HAP-1 (cell line): ENCODE data around the gene NAB2.
A peak's percentile ranks its signal among the peaks of the same experiment; 100 is the strongest.

Source experiments
- DNase-seq, 2 experiments: peaks; one replicate each; pipeline ENCODE4 v3.0.0-alpha.2; 2016 to 2020; ENCODE audit warnings: low spot score in 2 of 2
- H3K27me3 ChIP-seq: fragments of 250-450 bp; sonication (Bioruptor Pico); 2 replicates; pipeline ENCODE4 v1.5.1; 2020; ENCODE audit warnings: low read depth, mild to moderate bottlenecking, moderate library complexity
- H3K36me3 ChIP-seq: fragments of 250-450 bp; sonication (Bioruptor Pico); replicated peaks from 2 replicates; pipeline ENCODE4 v1.5.1; 2020; ENCODE audit warnings: mild to moderate bottlenecking
- H3K4me1 ChIP-seq: fragments of 250-450 bp; sonication (Bioruptor Pico); 2 replicates; pipeline ENCODE4 v1.5.1; 2020; ENCODE audit warnings: mild to moderate bottlenecking
- H3K4me3 ChIP-seq: fragments of 250-450 bp; sonication (Bioruptor Pico); 2 replicates; pipeline ENCODE4 v1.5.1; 2020; ENCODE audit warnings: mild to moderate bottlenecking, moderate library complexity
- H3K9me3 ChIP-seq: fragments of 250-450 bp; sonication (Bioruptor Pico); 2 replicates; pipeline ENCODE4 v1.5.1; 2020; ENCODE audit warnings: mild to moderate bottlenecking, moderate library complexity
- in situ Hi-C: fragments of 300-500 bp; cut with MboI; formaldehyde crosslinking; loops from 3 replicates; pipeline ENCODE4 v1.14.3; 2020; ENCODE audit warnings: low sequenced_read_pairs, inconsistent platforms, mixed read lengths

Gene NAB2

GRCh38 chr12:57088354-57089270, at the start of gene NAB2:
TSS of gene NAB2 (plus strand) at chr12:57089114. CDS start at chr12:57089272, 158 bp downstream.
- DNase-seq = peak; percentile 88 to 97
- in situ Hi-C loops = no loop called here
- Histone ChIP-seq H3K4me1 (peaks cover 18% of the 10 kb centered on the region), H3K36me3 (peaks cover 15% of the 10 kb centered on the region), H3K9me3 (no peaks in the 10 kb centered on the region), H3K27me3 (no peaks in the 10 kb centered on the region), H3K4me3 (peak within 1 kb of the TSS; percentile 69)

DNA sequence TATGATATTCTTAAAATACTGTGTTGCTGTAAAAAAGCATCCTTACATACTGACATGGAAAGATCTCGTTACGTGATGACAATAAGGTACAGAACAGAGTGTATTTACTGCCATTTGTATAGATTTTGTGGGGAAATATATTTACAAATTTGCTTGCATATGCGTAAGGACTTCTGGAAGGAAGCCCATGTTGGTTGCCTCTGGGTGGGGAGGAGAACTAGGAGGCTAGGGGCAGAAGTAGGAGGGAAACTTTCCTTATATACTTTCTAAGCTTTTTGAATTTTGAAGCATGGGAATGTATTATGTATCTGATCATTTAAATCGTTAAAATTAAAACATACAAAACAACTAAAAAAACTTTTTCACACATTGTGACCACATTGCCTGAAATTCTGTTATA, 48.7 kb upstream of the NAB2 start:
- no peaks in the 10 kb centered on the region for H3K9me3 ChIP-seq
- no peak for DNase-seq
- no peak overlapping the region for H3K4me3 ChIP-seq
- H3K4me1 ChIP-seq = no peaks in the 10 kb centered on the region
- H3K36me3 ChIP-seq = no peaks in the 10 kb centered on the region
- H3K27me3 ChIP-seq = no peaks in the 10 kb centered on the region
- in situ Hi-C loops = no loop called here

DNA sequence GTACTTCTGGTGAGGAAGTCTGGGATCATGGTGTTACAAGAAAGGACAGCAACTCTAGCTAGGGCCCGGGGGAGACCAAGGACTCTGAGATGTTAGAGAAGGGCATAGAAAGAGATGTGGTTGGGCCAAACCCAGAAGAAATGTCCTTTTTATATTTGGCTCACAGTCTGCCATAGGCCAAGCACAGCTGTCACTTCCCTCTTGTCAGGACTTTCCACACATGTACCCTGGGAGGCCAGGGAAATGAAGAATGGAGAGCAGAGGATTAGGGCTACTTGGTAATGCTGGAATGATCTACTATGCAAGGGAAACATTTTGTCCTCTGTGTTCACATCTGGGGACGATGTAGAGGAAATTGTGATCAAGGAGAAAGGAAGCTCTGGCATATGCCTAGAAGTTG, 48.2 kb upstream of the NAB2 start:
- H3K4me1 ChIP-seq = no peaks in the 10 kb centered on the region
- in situ Hi-C loops = no loop called here
- H3K27me3 ChIP-seq = peaks cover 3% of the 10 kb centered on the region; the same call in 1 of the 2 replicates

DNA sequence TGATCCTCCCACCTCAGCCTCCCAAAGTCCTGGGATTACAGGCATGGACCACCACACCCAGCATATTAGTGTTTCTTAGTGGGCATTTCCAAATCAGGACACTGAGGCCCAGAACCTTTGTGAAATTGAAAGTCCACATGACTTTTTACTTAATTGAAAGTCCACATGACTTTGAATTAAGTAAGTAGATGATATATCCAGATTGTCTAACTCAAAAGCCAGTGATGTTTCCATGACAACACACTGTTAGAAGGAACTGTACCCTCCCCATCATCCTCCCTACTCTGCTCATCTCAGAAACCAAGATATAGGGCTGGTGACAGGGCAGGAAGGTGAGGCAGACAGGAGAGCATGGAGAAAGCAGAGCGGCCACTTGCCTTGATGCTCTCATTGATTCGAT, 46.2 kb upstream of the NAB2 start:
- Histone ChIP-seq H3K4me3 (no peak overlapping the region), H3K36me3 (no peaks in the 10 kb centered on the region), H3K9me3 (no peaks in the 10 kb centered on the region), H3K27me3 (peaks cover 3% of the 10 kb centered on the region; the same call in 1 of the 2 replicates), H3K4me1 (no peaks in the 10 kb centered on the region)
- in situ Hi-C loops = no loop called here
- DNase-seq = no peak

More for the DNA sequence above, 48.2 kb upstream of the NAB2 start:
- Histone ChIP-seq H3K9me3 (no peaks in the 10 kb centered on the region), H3K36me3 (no peaks in the 10 kb centered on the region), H3K4me3 (no peak overlapping the region)
- no peak for DNase-seq

GRCh38 chr12:57044468-57044867, 44.4 kb upstream of the NAB2 start:
- no peak for DNase-seq
- Histone ChIP-seq H3K4me3 (no peak overlapping the region), H3K4me1 (no peaks in the 10 kb centered on the region), H3K9me3 (no peaks in the 10 kb centered on the region), H3K27me3 (peaks cover 3% of the 10 kb centered on the region; the same call in 1 of the 2 replicates), H3K36me3 (no peaks in the 10 kb centered on the region)
- in situ Hi-C loops = no loop called here

DNA sequence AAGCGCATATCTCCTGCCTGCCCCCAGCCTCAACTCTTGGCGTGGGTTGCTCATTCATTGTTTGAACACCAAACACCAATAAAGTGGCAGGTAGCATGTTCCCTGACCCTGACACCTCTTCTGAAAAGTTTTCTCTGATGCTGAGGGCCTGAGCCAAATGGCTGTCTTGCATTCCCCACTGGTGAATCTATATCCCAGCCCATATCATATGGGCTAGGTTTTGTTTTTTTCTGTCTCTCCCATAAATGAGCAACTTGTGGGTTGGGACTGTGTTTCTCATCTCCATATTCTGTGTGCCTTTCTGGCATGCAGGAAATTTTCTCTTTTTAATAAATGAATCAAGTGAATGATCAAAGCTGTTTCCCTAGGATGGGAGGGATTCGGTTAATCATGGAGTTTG, 44.0 kb upstream of the NAB2 start:
- in situ Hi-C loops = no loop called here
- Histone ChIP-seq H3K27me3 (peaks cover 3% of the 10 kb centered on the region; the same call in 1 of the 2 replicates), H3K4me1 (no peaks in the 10 kb centered on the region; the same call in 1 of the 2 replicates), H3K4me3 (no peak overlapping the region), H3K9me3 (no peaks in the 10 kb centered on the region), H3K36me3 (no peaks in the 10 kb centered on the region)
- no peak for DNase-seq

DNA sequence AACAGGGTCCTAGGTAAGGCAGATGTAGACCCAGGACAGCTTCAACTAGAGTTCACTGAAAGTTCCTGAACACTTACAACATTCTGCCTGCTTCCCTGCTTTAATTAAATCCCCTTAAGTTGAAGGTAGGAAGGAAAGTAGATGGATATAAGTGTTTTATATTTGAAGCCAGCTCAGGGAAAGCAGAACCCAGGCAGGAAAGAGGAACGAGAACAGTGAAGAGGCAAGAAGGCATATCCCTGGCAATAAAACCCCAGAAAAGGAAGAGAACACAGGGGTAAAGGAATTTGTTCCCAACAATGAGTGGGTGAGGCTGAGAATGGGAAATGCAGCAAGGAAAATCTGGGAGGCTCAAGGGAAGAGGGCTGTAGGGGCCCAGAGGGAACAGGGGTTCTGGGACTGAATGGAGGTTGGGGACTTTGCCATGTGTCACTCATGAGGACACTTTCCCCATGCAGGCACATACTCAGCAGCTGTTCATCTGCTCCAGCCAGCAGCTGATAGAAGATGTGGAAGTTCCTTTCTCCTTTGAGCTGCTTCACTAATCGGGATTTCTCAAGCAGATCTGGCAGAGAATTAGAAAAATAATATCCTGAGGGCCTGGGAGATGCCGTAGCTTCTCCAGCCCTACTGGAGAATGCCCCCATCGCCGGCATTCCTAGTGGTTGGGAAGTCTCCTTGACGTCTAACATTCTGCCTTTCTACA, 42.7 kb upstream of the NAB2 start:
- H3K4me3 ChIP-seq = no peak overlapping the region
- no peaks in the 10 kb centered on the region for H3K9me3 ChIP-seq
- in situ Hi-C loops = no loop called here
- no peak for DNase-seq
- no peaks in the 10 kb centered on the region for H3K36me3 ChIP-seq
- H3K27me3 ChIP-seq = peaks cover 3% of the 10 kb centered on the region; the same call in 1 of the 2 replicates
- H3K4me1 ChIP-seq = no peaks in the 10 kb centered on the region; the same call in 1 of the 2 replicates

DNA sequence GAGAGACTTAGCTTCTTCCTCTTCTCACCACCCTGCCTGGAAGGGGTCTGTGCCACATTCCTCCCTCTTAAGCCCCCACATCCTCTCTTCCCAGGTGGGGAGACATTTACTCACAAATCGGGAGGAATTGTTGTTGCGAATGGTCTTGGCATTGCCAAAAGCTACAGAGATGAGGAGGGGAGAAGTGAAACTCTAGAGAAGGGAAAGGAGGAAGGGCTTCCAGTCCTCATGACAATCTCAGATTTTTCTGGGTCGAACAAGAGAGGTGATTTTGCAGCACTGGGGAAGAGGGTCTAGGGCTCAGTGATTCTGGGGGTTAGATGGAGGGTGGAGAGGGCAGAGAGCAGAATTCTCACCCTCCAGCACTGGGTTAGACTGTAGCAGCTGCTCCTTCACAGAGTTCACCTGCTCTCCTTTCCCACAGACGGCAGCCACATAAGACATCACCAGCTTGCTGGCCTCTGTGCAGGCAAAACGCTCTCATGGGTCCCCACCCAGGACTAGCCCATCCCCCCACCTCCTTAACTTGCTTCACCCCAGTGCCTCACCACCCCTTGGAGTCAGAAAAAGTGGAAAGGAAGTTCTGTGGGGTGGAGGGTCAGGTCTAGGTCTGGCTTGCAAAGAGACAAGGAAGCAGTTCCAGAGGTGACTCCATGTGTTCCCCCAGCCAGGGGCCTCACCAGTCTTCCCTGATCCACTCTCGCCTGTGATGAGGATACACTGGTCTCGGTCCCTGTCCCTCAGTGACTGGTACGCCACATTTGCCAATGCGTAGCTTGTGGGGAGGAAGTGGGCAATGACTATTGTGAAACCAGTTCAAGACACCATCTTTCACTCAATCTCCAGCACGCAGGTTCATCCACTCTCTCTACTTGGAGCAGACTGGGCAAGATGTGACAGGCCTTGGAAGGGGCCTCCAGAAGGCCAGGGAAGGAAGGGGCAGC, 41.7 kb upstream of the NAB2 start:
- peaks cover 3% of the 10 kb centered on the region; the same call in 1 of the 2 replicates for H3K27me3 ChIP-seq
- H3K4me1 ChIP-seq = no peaks in the 10 kb centered on the region; the same call in 1 of the 2 replicates
- no peaks in the 10 kb centered on the region for H3K9me3 ChIP-seq
- H3K4me3 ChIP-seq = no peak overlapping the region
- no peak for DNase-seq
- in situ Hi-C loops = no loop called here
- no peaks in the 10 kb centered on the region for H3K36me3 ChIP-seq

- Histone ChIP-seq H3K36me3 (no peaks in the 10 kb centered on the region), H3K9me3 (no peaks in the 10 kb centered on the region), H3K4me1 (no peaks in the 10 kb centered on the region; the same call in 1 of the 2 replicates), H3K27me3 (peaks cover 3% of the 10 kb centered on the region; the same call in 1 of the 2 replicates), H3K4me3 (no peak overlapping the region)
- no peak for DNase-seq
- in situ Hi-C loops = no loop called here
These were observed 40.9 kb upstream of the NAB2 start for GRCh38 chr12:57047981-57048380.

GRCh38 chr12:57048423-57049118, 40.3 kb upstream of the NAB2 start:
- no peak for DNase-seq
- H3K27me3 ChIP-seq = peaks cover 3% of the 10 kb centered on the region; the same call in 1 of the 2 replicates
- 0 out of 2 replicates have a peak, but pooled peaks cover 1% of the 10 kb centered on the region for H3K9me3 ChIP-seq

GRCh38 chr12:57049119-57049446, 39.8 kb upstream of the NAB2 start:
- Histone ChIP-seq H3K4me1 (no peaks in the 10 kb centered on the region; the same call in 1 of the 2 replicates), H3K27me3 (peaks cover 3% of the 10 kb centered on the region; the same call in 1 of the 2 replicates), H3K9me3 (0 out of 2 replicates have a peak, but pooled peaks cover 3% of the 10 kb centered on the region), H3K36me3 (0 out of 2 replicates have a peak, but pooled peaks cover 3% of the 10 kb centered on the region), H3K4me3 (no peak overlapping the region)
- DNase-seq = no peak
- in situ Hi-C loops = no loop called here

More at GRCh38 chr12:57048423-57049118, 40.3 kb upstream of the NAB2 start:
- in situ Hi-C loops = no loop called here
- H3K4me3 ChIP-seq = no peak overlapping the region
- 0 out of 2 replicates have a peak, but pooled peaks cover 3% of the 10 kb centered on the region for H3K36me3 ChIP-seq
- H3K4me1 ChIP-seq = no peaks in the 10 kb centered on the region; the same call in 1 of the 2 replicates

DNA sequence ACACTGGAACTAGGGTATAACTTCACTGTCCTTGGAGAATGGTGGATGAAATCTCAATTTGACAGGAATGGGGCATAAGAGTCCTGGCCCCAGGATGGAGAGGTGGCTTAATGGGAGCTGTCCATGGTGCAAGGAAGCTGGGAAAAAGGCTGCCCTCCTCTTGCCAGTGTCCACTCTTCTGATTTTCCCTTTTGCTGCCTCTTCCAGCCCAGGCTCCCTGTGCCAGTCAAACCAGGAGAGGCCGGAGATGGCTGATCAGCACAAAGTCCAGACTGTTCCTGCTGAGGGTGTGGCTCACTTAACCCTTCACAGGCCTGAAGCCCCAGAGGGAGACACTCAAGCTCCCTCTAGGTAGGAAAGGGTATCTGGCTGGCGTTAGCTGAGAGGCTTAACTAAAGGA, 39.0 kb upstream of the NAB2 start, which contains the start of gene MYO1A:
TSS of gene MYO1A (minus strand) at position 240 of the 400 bp plus-strand sequence. CDS start 1,806 bp downstream, outside the sequence.
- in situ Hi-C loops = no loop called here
- Histone ChIP-seq H3K4me1 (no peaks in the 10 kb centered on the region; the same call in 1 of the 2 replicates), H3K9me3 (0 out of 2 replicates have a peak, but pooled peaks cover 3% of the 10 kb centered on the region), H3K36me3 (0 out of 2 replicates have a peak, but pooled peaks cover 3% of the 10 kb centered on the region), H3K27me3 (peaks cover 3% of the 10 kb centered on the region; the same call in 1 of the 2 replicates), H3K4me3 (no peak within 1 kb of the TSS)
- peak in 1 of 2 experiments; percentile 21 for DNase-seq
